RPMI8226 (cell line): ENCODE data around the gene CDCA3.

ENCODE experiments used
- DNase-seq: peaks from one replicate; pipeline ENCODE4 v3.0.0-alpha.2; 2015

The CDCA3 gene

GRCh38 chr12:6852651-6853354 lies 1.7 kb upstream of the CDCA3 start:
- DNase-seq: peak; percentile 74

GRCh38 chr12:6851921-6852650 lies 1.0 kb upstream of the CDCA3 start, which contains the start of gene USP5:
Gene USP5 (plus strand): TSS chr12:6852150. CDS start chr12:6852180, 30 bp downstream.
- peak; percentile 99 for DNase-seq

GRCh38 chr12:6850796-6851152 lies 312 bp downstream of the CDCA3 start:
- DNase-seq: no peak

GRCh38 chr12:6849976-6850560 lies 1.0 kb downstream of the CDCA3 start:
- no peak for DNase-seq

GRCh38 chr12:6849427-6849826 lies 1.7 kb downstream of the CDCA3 start:
- DNase-seq: no peak

GRCh38 chr12:6847676-6848075 lies 3.4 kb downstream of the CDCA3 start:
- no peak for DNase-seq

GRCh38 chr12:6846316-6846869 lies 4.7 kb downstream of the CDCA3 start:
- no peak for DNase-seq

- no peak for DNase-seq
Observed at GRCh38 chr12:6845395-6845794, 5.7 kb downstream of the CDCA3 start.

- DNase-seq: peak; percentile 62
Observed at GRCh38 chr12:6843118-6843902, 7.8 kb downstream of the CDCA3 start.

- DNase-seq: no peak
Observed at GRCh38 chr12:6842075-6842474, 9.0 kb downstream of the CDCA3 start.

- no peak for DNase-seq
Observed at GRCh38 chr12:6840761-6841515, 10.1 kb downstream of the CDCA3 start, which contains the start of gene GNB3. Gene GNB3 (plus strand): TSS chr12:6840925. CDS start chr12:6841288, 363 bp downstream.

- DNase-seq: no peak
Observed at GRCh38 chr12:6840330-6840729, 10.8 kb downstream of the CDCA3 start.

GRCh38 chr12:6839482-6840201 lies 11.4 kb downstream of the CDCA3 start:
- DNase-seq: peak; percentile 95

- no peak for DNase-seq
Observed at GRCh38 chr12:6838854-6839253, 12.2 kb downstream of the CDCA3 start.

- no peak for DNase-seq
Observed at GRCh38 chr12:6837370-6838060, 13.6 kb downstream of the CDCA3 start.

- DNase-seq: no peak
Observed at GRCh38 chr12:6836851-6837250, 14.2 kb downstream of the CDCA3 start.

GRCh38 chr12:6834873-6835272 lies 16.2 kb downstream of the CDCA3 start:
- DNase-seq: no peak

- no peak for DNase-seq
Observed at GRCh38 chr12:6834254-6834653, 16.8 kb downstream of the CDCA3 start.

GRCh38 chr12:6833189-6833890 lies 17.7 kb downstream of the CDCA3 start:
- DNase-seq: no peak

GRCh38 chr12:6832125-6832524 lies 19.0 kb downstream of the CDCA3 start:
- no peak for DNase-seq
